H1 (cell line): ENCODE results near the gene CPNE8. TPM values are rescaled to one million over a fixed set of nuclear protein-coding genes. Genes with fewer than 3 reads are reported as not detected.

Experiments used
- EP300 ChIP-seq, 2 experiments: IDR thresholded peaks; 1 replicate in 1 of 2; 2 replicates in 1 of 2; pipeline ENCODE4 v1.6.1; 2011 to 2012; ENCODE audit warnings: low read depth in 2 of 2, low read length in 2 of 2, mild to moderate bottlenecking in 2 of 2, borderline replicate concordance in 1 of 2, inconsistent platforms in 1 of 2, moderate library complexity in 1 of 2
- ZNF274 ChIP-seq: IDR thresholded peaks from 2 replicates; pipeline ENCODE4 v1.7.0; 2012; ENCODE audit warnings: low read length, borderline replicate concordance; ENCODE audit errors: extremely low read depth
- polyA plus RNA-seq, 7 experiments: library from polyadenylated mRNA; depleted of rRNA in 3 of 7; stranded (reverse) in 5 of 7; unstranded in 2 of 7; fragments of >200 nt in 5 of 7; fragments of 200-250 nt in 2 of 7; gene quantifications; 1 replicate in 5 of 7; 2 replicates in 1 of 7; 4 replicates in 1 of 7; pipeline versions ENCODE4 v1.2.1 to v1.2.3, GENCODE V29; 2011 to 2013; ENCODE audit warnings: missing spikeins in 2 of 7, mixed read lengths in 2 of 7
- total RNA-seq: library from RNA; stranded (reverse); fragmentation: NEBNext Ultra II Directional; extraction: Animal tissue kit (Norgen Biotek cat#: 25700); gene quantifications from 2 replicates; pipeline ENCODE4 v1.2.1, GENCODE V29; 2021
- TF ChIP-seq, protein P1 (sequence below): IDR thresholded peaks from 2 replicates; pipeline ENCODE4 v1.6.1; 2012; ENCODE audit warnings: inconsistent platforms

CPNE8 gene
- total and polyA plus RNA-seq, 2 of the 8 experiments (the other 6 are each of a cell fraction or from before 2014, with no cell fraction given): 2.5 to 6.8 TPM

GRCh38 chr12:38639625-38640024 is 265.8 kb downstream of the CPNE8 start (continued):
- TF ChIP-seq ZNF274 (no peak), EP300 (IDR thresholded peaks at IDR 0.05; ENCODE audit: borderline replicate concordance in 1 of 2, low read depth in 2 of 2, low read length in 2 of 2) (no peak)
- TF ChIP-seq, protein P1, sequence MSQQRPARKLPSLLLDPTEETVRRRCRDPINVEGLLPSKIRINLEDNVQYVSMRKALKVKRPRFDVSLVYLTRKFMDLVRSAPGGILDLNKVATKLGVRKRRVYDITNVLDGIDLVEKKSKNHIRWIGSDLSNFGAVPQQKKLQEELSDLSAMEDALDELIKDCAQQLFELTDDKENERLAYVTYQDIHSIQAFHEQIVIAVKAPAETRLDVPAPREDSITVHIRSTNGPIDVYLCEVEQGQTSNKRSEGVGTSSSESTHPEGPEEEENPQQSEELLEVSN: no peak
